Liver (tissue), 3 donors: Measurements from ENCODE around the gene POT1.

Source experiments
- CTCF ChIP-seq: fragments of 150-350 bp; IDR thresholded peaks from 2 replicates; pipeline ENCODE4 v1.5.1; 2017; ENCODE audit warnings: improper control_type of control experiment, low read depth, low read length; ENCODE audit not compliant: missing input control
- EGR1 ChIP-seq, 2 donors: IDR thresholded peaks; 2 replicates each; pipeline ENCODE4 v1.6.1; 2016 to 2018; ENCODE audit warnings: antibody characterized with exemption in 2 of 2, low read depth in 2 of 2
- FOXA1 ChIP-seq: IDR thresholded peaks from 2 replicates; pipeline ENCODE4 v1.6.1; 2016; ENCODE audit warnings: antibody characterized with exemption
- GABPA ChIP-seq, 2 donors: IDR thresholded peaks in 1 of 2; conservative IDR thresholded peaks in 1 of 2; 2 replicates each; pipeline ENCODE4 v1.6.1; 2016; ENCODE audit warnings: antibody characterized with exemption in 2 of 2, mild to moderate bottlenecking in 1 of 2, moderate library complexity in 1 of 2
- JUND ChIP-seq, 2 donors: IDR thresholded peaks; 2 replicates each; pipeline ENCODE4 v1.6.1; 2016; ENCODE audit warnings: antibody characterized with exemption in 2 of 2
- MAX ChIP-seq: IDR thresholded peaks from 2 replicates; pipeline ENCODE4 v1.6.1; 2016; ENCODE audit warnings: antibody characterized with exemption
- RXRA ChIP-seq, 2 donors: IDR thresholded peaks; 2 replicates each; pipeline ENCODE4 v1.6.1; 2017 to 2018; ENCODE audit warnings: antibody characterized with exemption in 2 of 2, mild to moderate bottlenecking in 1 of 2
- SP1 ChIP-seq: IDR thresholded peaks from 2 replicates; pipeline ENCODE4 v1.6.1; 2018; ENCODE audit warnings: antibody characterized with exemption, mild to moderate bottlenecking
- TAF1 ChIP-seq: conservative IDR thresholded peaks from 2 replicates; pipeline ENCODE4 v1.6.1; 2016; ENCODE audit warnings: antibody characterized with exemption, mild to moderate bottlenecking
- YY1 ChIP-seq: IDR thresholded peaks from 2 replicates; pipeline ENCODE4 v1.6.1; 2016; ENCODE audit warnings: antibody characterized with exemption, mild to moderate bottlenecking
- ZBTB33 ChIP-seq: IDR thresholded peaks from 2 replicates; pipeline ENCODE4 v1.6.1; 2016; ENCODE audit warnings: antibody characterized with exemption
- donor health status: healthy.
- donor health status: healthy.

GRCh38 chr7:124954790-124955189, 25.2 kb upstream of the POT1 start:
- no peak for TF ChIP-seq CTCF
- TF ChIP-seq EGR1 (IDR thresholded peaks at IDR 0.05; ENCODE audit: low read depth in 2 of 2), result no peak
- TF ChIP-seq FOXA1, result no peak
- no peak for TF ChIP-seq TAF1
- TF ChIP-seq YY1, result no peak
- no peak for TF ChIP-seq GABPA (IDR thresholded peaks at IDR 0.05 in 1 of 2, conservative IDR thresholded peaks at IDR 0.05 in 1 of 2)
- TF ChIP-seq MAX, result no peak
- TF ChIP-seq ZBTB33, result no peak
- TF ChIP-seq JUND (IDR thresholded peaks at IDR 0.05), result no peak
- TF ChIP-seq SP1, result no peak
- TF ChIP-seq RXRA (IDR thresholded peaks at IDR 0.05), result no peak
